K562 (cell line): ENCODE data around the gene PTPN12. TPM values are rescaled to one million over a fixed set of nuclear protein-coding genes. Genes with fewer than 3 reads are reported as not detected.

ENCODE experiments used
- ARHGAP35 ChIP-seq: fragments of 450-650 bp; IDR thresholded peaks from 2 replicates; pipeline ENCODE4 v1.6.1; 2018; ENCODE audit not compliant: partially characterized antibody
- ARID3A ChIP-seq: IDR thresholded peaks from 2 replicates; pipeline ENCODE4 v1.6.1; 2012; ENCODE audit warnings: low read depth, low read length, improper control_type of control experiment, borderline replicate concordance
- ARNT ChIP-seq, 2 experiments: fragments of 450-650 bp; IDR thresholded peaks; 2 replicates each; pipeline ENCODE4 v1.6.1; 2016; ENCODE audit warnings: mild to moderate bottlenecking in 1 of 2
- CBX1 ChIP-seq: sonication (generic); IDR thresholded peaks from 2 replicates; pipeline ENCODE4 v1.6.1; 2016; ENCODE audit warnings: antibody characterized with exemption, low read depth, mild to moderate bottlenecking
- EGR1 ChIP-seq: fragments of 450-650 bp; conservative IDR thresholded peaks from 2 replicates; pipeline ENCODE4 v1.6.1; 2017; ENCODE audit warnings: mild to moderate bottlenecking
- HMGXB4 ChIP-seq: sonication (generic); formaldehyde crosslinking; IDR thresholded peaks from 2 replicates; pipeline ENCODE4 v1.8.1; 2023; ENCODE audit warnings: mild to moderate bottlenecking, missing genetic modification reagents
- MCM7 ChIP-seq, 2 experiments: fragments of 450-650 bp; IDR thresholded peaks; 2 replicates each; pipeline ENCODE4 v1.6.1; 2016 to 2018
- MNT ChIP-seq, 2 experiments: fragments of 450-650 bp; conservative IDR thresholded peaks; 2 replicates each; pipeline ENCODE4 v1.6.1; 2017; ENCODE audit warnings: mild to moderate bottlenecking in 2 of 2, moderate library complexity in 2 of 2
- NRF1 ChIP-seq, 2 experiments: fragments of 450-650 bp; IDR thresholded peaks in 1 of 2; conservative IDR thresholded peaks in 1 of 2; 2 replicates each; pipeline ENCODE4 v1.6.1; 2014; ENCODE audit warnings: mild to moderate bottlenecking in 2 of 2
- PHF21A ChIP-seq: fragments of 450-650 bp; IDR thresholded peaks from 2 replicates; pipeline ENCODE4 v1.6.1; 2017; ENCODE audit warnings: low read depth, borderline replicate concordance
- PHF8 ChIP-seq: fragments of 200-600 bp; sonication (generic); IDR thresholded peaks from 2 replicates; pipeline ENCODE4 v1.6.1; 2012; ENCODE audit warnings: mixed run types, mild to moderate bottlenecking, inconsistent platforms, low read length, moderate library complexity, borderline replicate concordance
- RBFOX2 ChIP-seq: fragments of 200-400 bp; formaldehyde crosslinking; IDR thresholded peaks from 2 replicates; pipeline ENCODE4 v1.6.1; 2017; ENCODE audit warnings: low read depth, mild to moderate bottlenecking, low read length, moderate library complexity
- SMAD3 ChIP-seq: fragments of 450-650 bp; formaldehyde crosslinking; conservative IDR thresholded peaks from 2 replicates; pipeline ENCODE4 v1.4.0; 2020; ENCODE audit warnings: mild to moderate bottlenecking
- SNRNP70 ChIP-seq: fragments of 200-400 bp; formaldehyde crosslinking; optimal IDR thresholded peaks from 2 replicates; pipeline ENCODE3; 2017; ENCODE audit warnings: low read depth, low read length
- SRSF9 ChIP-seq: fragments of 200-400 bp; formaldehyde crosslinking; IDR thresholded peaks from 2 replicates; pipeline ENCODE4 v1.6.1; 2017; ENCODE audit warnings: low read depth, low read length, borderline replicate concordance
- TAF9B ChIP-seq: fragments of 450-650 bp; IDR thresholded peaks from 2 replicates; pipeline ENCODE4 v1.6.1; 2018; ENCODE audit warnings: mild to moderate bottlenecking; ENCODE audit not compliant: partially characterized antibody
- TRIM24 ChIP-seq, 2 experiments: fragments of 450-650 bp; IDR thresholded peaks; 2 replicates each; pipeline ENCODE4 v1.6.1; 2016
- ZFX ChIP-seq: sonication (generic); formaldehyde crosslinking; IDR thresholded peaks from 2 replicates; pipeline ENCODE4 v1.8.0; 2022; ENCODE audit warnings: mild to moderate bottlenecking, missing genetic modification reagents, moderate library complexity
- ZNF121 ChIP-seq: sonication (generic); formaldehyde crosslinking; conservative IDR thresholded peaks from 2 replicates; pipeline ENCODE4 v1.8.0; 2022; ENCODE audit warnings: missing genetic modification reagents
- ZNF253 ChIP-seq: fragments of 250-450 bp; sonication (Bioruptor Pico); conservative IDR thresholded peaks from 2 replicates; pipeline ENCODE4 v1.6.1; 2021; ENCODE audit warnings: mild to moderate bottlenecking
- ZNF311 ChIP-seq: fragments of 250-450 bp; sonication (Bioruptor Pico); IDR thresholded peaks from 2 replicates; pipeline ENCODE4 v1.4.0; 2020; ENCODE audit warnings: mild to moderate bottlenecking, moderate library complexity
- ZNF639 ChIP-seq, 2 experiments: fragments of 200-800 bp in 1 of 2; sonication (Bioruptor generic) in 1 of 2; sonication (generic) in 1 of 2; formaldehyde crosslinking in 1 of 2; IDR thresholded peaks in 1 of 2; conservative IDR thresholded peaks in 1 of 2; 2 replicates each; pipeline versions ENCODE4 v1.5.0 to v1.6.1; 2016 to 2020; ENCODE audit warnings: missing compliant biosample characterization in 1 of 2, missing genetic modification characterization in 1 of 2, missing genetic modification reagents in 1 of 2
- polyA plus RNA-seq, 8 experiments: library from polyadenylated mRNA; depleted of rRNA in 4 of 8; stranded (reverse) in 5 of 8; unstranded in 3 of 8; fragments of >200 nt; fragmentation: Nextera tagmentation in 2 of 8; fragmentation: Illumina TruSeq in 1 of 8; extraction: Ambion mirVana in 2 of 8; extraction: Trizol in 1 of 8; gene quantifications; 2 replicates each; pipeline versions ENCODE4 v1.2.1 to v1.2.3, GENCODE V29; 2011 to 2014; ENCODE audit warnings: inconsistent platforms in 1 of 8, missing spikeins in 1 of 8
- total RNA-seq, 7 experiments: library from RNA; depleted of rRNA in 6 of 7; stranded (reverse); fragments of >200 nt in 6 of 7; fragmentation: Illumina TruSeq in 2 of 7; extraction: Trizol in 2 of 7; gene quantifications; 2 replicates each; pipeline versions ENCODE4 v1.2.1 to v1.2.3, GENCODE V29; 2011 to 2021; ENCODE audit warnings: low replicate concordance in 1 of 7

The PTPN12 gene
- total and polyA plus RNA-seq, 9 of the 15 experiments (the other 6 are each of a cell fraction or from before 2014, with no cell fraction given) = 15.3 to 79.8 (median 26.6) TPM

- TF ChIP-seq ZNF639 (CRISPR knock-in tag; conservative IDR thresholded peaks at IDR 0.05 in 1 of 2, IDR thresholded peaks at IDR 0.05 in 1 of 2) (no peak), NRF1 (conservative IDR thresholded peaks at IDR 0.05 in 1 of 2, IDR thresholded peaks at IDR 0.05 in 1 of 2) (peak; percentile 58 to 60; a peak in 3 of 4 replicates), ZNF253 (CRISPR knock-in tag) (0 out of 2 replicates have a peak, but pooled peaks have one; percentile 48), TAF9B (peak; percentile 76), SNRNP70 (no peak), MCM7 (IDR thresholded peaks at IDR 0.05) (no peak), ARHGAP35 (no peak), RBFOX2 (peak; percentile 87), ARID3A (no peak), ZNF311 (CRISPR knock-in tag) (no peak), ZNF121 (CRISPR knock-in tag) (no peak), SRSF9 (no peak), PHF21A (0 out of 2 replicates have a peak, but pooled peaks have one; percentile 15), PHF8 (peak; percentile 97), ARNT (IDR thresholded peaks at IDR 0.05) (peak in 1 of 2 experiments; percentile 35; a peak in 2 of 4 replicates), ZFX (CRISPR knock-in tag) (peak; percentile 55; the same call in 1 of the 2 replicates), CBX1 (0 out of 2 replicates have a peak, but pooled peaks have one; percentile 67), HMGXB4 (CRISPR knock-in tag) (no peak), TRIM24 (IDR thresholded peaks at IDR 0.05) (0 out of 4 replicates have a peak, but pooled peaks of 1 of the 2 experiments have one; percentile 8), EGR1 (peak; percentile 77), SMAD3 (CRISPR knock-in tag) (no peak), MNT (conservative IDR thresholded peaks at IDR 0.05) (peak; percentile 29 to 57; a peak in 2 of 4 replicates)
Observed at GRCh38 chr7:77536413-77537135, 521 bp upstream of the PTPN12 start (continued).
